Prostate gland (tissue), 2 donors: Measurements from ENCODE around the gene FHOD3.

Experiments used
- CTCF ChIP-seq, 4 experiments: fragments of 200-600 bp in 2 of 4; fragments of 450-650 bp in 2 of 4; sonication (generic) in 2 of 4; IDR thresholded peaks; 1 replicate in 3 of 4; 2 replicates in 1 of 4; pipeline ENCODE4 v1.5.1; 2016 to 2019; ENCODE audit warnings: antibody characterized with exemption in 4 of 4, mild to moderate bottlenecking in 2 of 4, moderate library complexity in 2 of 4
- POLR2A ChIP-seq: fragments of 450-650 bp; IDR thresholded peaks from one replicate; pipeline ENCODE4 v1.6.1; 2016; ENCODE audit warnings: antibody characterized with exemption, mild to moderate bottlenecking

GRCh38 chr18:36518839-36519238 lies 221.3 kb downstream of the FHOD3 start:
- TF ChIP-seq CTCF (IDR thresholded peaks at IDR 0.05), result no peak
- no peak for TF ChIP-seq POLR2A
